SK-N-SH (cell line): ENCODE measurements around the gene PAWR. TPM values are rescaled to one million over a fixed set of nuclear protein-coding genes. Genes with fewer than 3 reads are reported as not detected.

Experiments used
- CTCF ChIA-PET: fragments of 300-600, 350-600 bp; formaldehyde crosslinking; extraction: SDS; loops from one replicate; lab custom pipeline; 2021; lab: Yijun Ruan, JAX
- POLR2A ChIA-PET: fragments of 350-600 bp; sonication (Branson Sonifier 250); formaldehyde crosslinking; extraction: SDS; loops from one replicate; lab custom pipeline; 2020; ENCODE audit warnings: antibody characterized with exemption, inconsistent platforms; lab: Yijun Ruan, JAX
- DNase-seq: peaks from one replicate; pipeline ENCODE4 v3.0.0; 2012
- H2AFZ ChIP-seq: fragments of 200-600 bp; sonication (generic); 2 replicates; pipeline ENCODE4 v1.8.1; 2016; ENCODE audit warnings: antibody characterized with exemption, mild to moderate bottlenecking, low read depth
- H3F3A ChIP-seq: fragments of 200-600 bp; sonication (generic); replicated peaks from 2 replicates; pipeline ENCODE3; 2016; ENCODE audit warnings: antibody characterized with exemption, mild to moderate bottlenecking; ENCODE audit not compliant: insufficient read depth
- H3K27ac ChIP-seq, 2 experiments: fragments of 200-500 bp in 1 of 2; fragments of 200-600 bp in 1 of 2; sonication (Bioruptor generic) in 1 of 2; sonication (generic), shearing (Covaris generic) in 1 of 2; 2 replicates each; pipeline versions ENCODE4 v1.5.1 to v1.6.1; 2014 to 2016; ENCODE audit warnings: low read depth in 2 of 2, inconsistent platforms in 1 of 2, low read length in 1 of 2, mild to moderate bottlenecking in 1 of 2, mixed read lengths in 1 of 2
- H3K27me3 ChIP-seq: fragments of 200-600 bp; sonication (generic), shearing (Covaris generic); 2 replicates; pipeline ENCODE4 v1.6.1; 2016; ENCODE audit warnings: mixed run types; ENCODE audit not compliant: insufficient read depth
- H3K36me3 ChIP-seq, 2 experiments: fragments of 200-500 bp in 1 of 2; fragments of 200-600 bp in 1 of 2; sonication (Bioruptor generic) in 1 of 2; sonication (generic) in 1 of 2; replicated peaks in 1 of 2; 2 replicates each; pipeline versions ENCODE3 to v1.5.1; 2014 to 2016; ENCODE audit warnings: low read length in 1 of 2, mild to moderate bottlenecking in 1 of 2; ENCODE audit not compliant: insufficient read depth in 2 of 2, control insufficient read depth in 1 of 2
- H3K4me1 ChIP-seq, 2 experiments: fragments of 200-500 bp in 1 of 2; fragments of 200-600 bp in 1 of 2; sonication (Bioruptor generic) in 1 of 2; sonication (generic), shearing (Covaris generic) in 1 of 2; 2 replicates each; pipeline versions ENCODE4 v1.5.1 to v1.6.1; 2014 to 2016; ENCODE audit warnings: low read depth in 1 of 2, low read length in 1 of 2, mixed run types in 1 of 2; ENCODE audit not compliant: insufficient read depth in 2 of 2, control insufficient read depth in 1 of 2
- H3K4me2 ChIP-seq: fragments of 200-600 bp; sonication (generic), shearing (Covaris generic); 2 replicates; pipeline ENCODE4 v1.6.1; 2017; ENCODE audit warnings: mixed run types
- H3K4me3 ChIP-seq, 2 experiments: fragments of 200-500 bp in 1 of 2; fragments of 200-600 bp in 1 of 2; sonication (Bioruptor generic) in 1 of 2; sonication (generic), shearing (Covaris generic) in 1 of 2; 2 replicates each; pipeline versions ENCODE4 v1.5.1 to v1.8.1; 2014 to 2016; ENCODE audit warnings: low read depth in 2 of 2, inconsistent platforms in 1 of 2, low read length in 1 of 2, mild to moderate bottlenecking in 1 of 2, mixed read lengths in 1 of 2, moderate library complexity in 1 of 2
- H3K79me2 ChIP-seq: fragments of 200-600 bp; sonication (generic); 2 replicates; pipeline ENCODE4 v1.8.1; 2017; ENCODE audit warnings: mild to moderate bottlenecking; ENCODE audit not compliant: insufficient read depth
- H3K9ac ChIP-seq: fragments of 200-600 bp; sonication (generic); 2 replicates; pipeline ENCODE4 v1.6.1; 2017; ENCODE audit warnings: mixed run types
- H3K9me2 ChIP-seq: fragments of 200-600 bp; sonication (generic); 2 replicates; pipeline ENCODE4 v1.6.1; 2017; ENCODE audit warnings: mixed run types
- H3K9me3 ChIP-seq: fragments of 200-600 bp; sonication (generic); 2 replicates; pipeline ENCODE4 v1.6.1; 2017; ENCODE audit warnings: mixed run types, mild to moderate bottlenecking, moderate library complexity
- H4K20me1 ChIP-seq: fragments of 200-600 bp; sonication (generic); 2 replicates; pipeline ENCODE4 v1.6.1; 2017; ENCODE audit warnings: mild to moderate bottlenecking, mixed run types; ENCODE audit not compliant: insufficient read depth
- ELF1 ChIP-seq: IDR thresholded peaks from 2 replicates; pipeline ENCODE4 v1.4.0; 2012
- EZH2phosphoT487 ChIP-seq: fragments of 200-600 bp; sonication (generic); IDR thresholded peaks from 2 replicates; pipeline ENCODE4 v1.6.1; 2017; ENCODE audit warnings: low read depth, mixed run types, mild to moderate bottlenecking, antibody characterized with exemption, moderate library complexity, borderline replicate concordance
- GABPA ChIP-seq: IDR thresholded peaks from 2 replicates; pipeline ENCODE4 v1.4.0; 2012; ENCODE audit warnings: low read depth, mild to moderate bottlenecking
- JUND ChIP-seq: IDR thresholded peaks from 2 replicates; pipeline ENCODE4 v1.4.0; 2012
- RAD21 ChIP-seq: IDR thresholded peaks from 2 replicates; pipeline ENCODE4 v1.6.1; 2012; ENCODE audit warnings: mild to moderate bottlenecking, low read length
- REST ChIP-seq: IDR thresholded peaks from 2 replicates; pipeline ENCODE4 v1.6.1; 2012; ENCODE audit warnings: mild to moderate bottlenecking, low read depth, low read length, moderate library complexity
- RFX5 ChIP-seq: IDR thresholded peaks from 2 replicates; pipeline ENCODE4 v1.6.1; 2012; ENCODE audit warnings: mild to moderate bottlenecking, improper control_type of control experiment, low read length
- RXRA ChIP-seq: IDR thresholded peaks from 2 replicates; pipeline ENCODE4 v1.4.0; 2012; ENCODE audit warnings: low read depth, mild to moderate bottlenecking, borderline replicate concordance
- SIN3A ChIP-seq: IDR thresholded peaks from 2 replicates; pipeline ENCODE4 v1.6.1; 2012; ENCODE audit warnings: low read depth, mild to moderate bottlenecking, low read length, moderate library complexity, borderline replicate concordance
- SMC3 ChIP-seq: IDR thresholded peaks from 2 replicates; pipeline ENCODE4 v1.6.1; 2012; ENCODE audit warnings: low read depth, low read length, improper control_type of control experiment
- TEAD4 ChIP-seq: IDR thresholded peaks from 2 replicates; pipeline ENCODE4 v1.4.0; 2012; ENCODE audit warnings: mild to moderate bottlenecking, borderline replicate concordance; ENCODE audit not compliant: insufficient read depth
- USF1 ChIP-seq: IDR thresholded peaks from 2 replicates; pipeline ENCODE4 v1.4.0; 2012; ENCODE audit warnings: low read depth, borderline replicate concordance
- USF2 ChIP-seq: fragments of 150-350 bp; IDR thresholded peaks from 2 replicates; pipeline ENCODE4 v1.6.1; 2017; ENCODE audit warnings: antibody characterized with exemption, low read length, low read depth, borderline replicate concordance
- YY1 ChIP-seq: IDR thresholded peaks from 2 replicates; pipeline ENCODE4 v1.4.0; 2012; ENCODE audit warnings: low read depth, mild to moderate bottlenecking
- WGBS: methylation state at CpG from one replicate; pipeline ENCODE4 v1.1.6; 2017; ENCODE audit warnings: low lambda C conversion rate; 5-methylcytosine and 5-hydroxymethylcytosine counted together
- polyA plus RNA-seq, 3 experiments: library from polyadenylated mRNA; depleted of rRNA; stranded (reverse); fragments of >200 nt; gene quantifications; 2 replicates each; pipeline ENCODE4 v1.2.3, GENCODE V29; 2012

Gene PAWR
- polyA plus RNA-seq, 1 of the 3 experiments (the other 2 are of a cell fraction) = 1.8 TPM

- H3K27me3 ChIP-seq = no peaks in the 10 kb centered on the region
- no peak overlapping the region for H3K4me2 ChIP-seq
- TF ChIP-seq GABPA (no peak), USF1 (no peak), EZH2phosphoT487 (no peak), REST (no peak), TEAD4 (no peak)
- TF ChIP-seq, all 33 proteins: peak for 0
- Histone ChIP-seq H4K20me1 (no peaks in the 10 kb centered on the region), H3K27ac (no peak overlapping the region), H2AFZ (no peak overlapping the region), H3K4me3 (no peak overlapping the region), H3K9me2 (no peaks in the 10 kb centered on the region), H3F3A (peaks cover 5% of the 10 kb centered on the region), H3K9ac (no peak overlapping the region), H3K36me3 (no peaks in the 10 kb centered on the region), H3K9me3 (no peaks in the 10 kb centered on the region), H3K79me2 (peaks cover 34% of the 10 kb centered on the region), H3K4me1 (no peaks in the 10 kb centered on the region)
- POLR2A ChIA-PET = no interaction called here
- DNase-seq = no peak
- CTCF ChIA-PET = no interaction called here
- 7% methylated on average over 2 of the region's 2 CpGs for WGBS
These were observed 9.7 kb downstream of the PAWR start for GRCh38 chr12:79681008-79681590.

GRCh38 chr12:79680051-79680450 is 10.7 kb downstream of the PAWR start:
- H3K4me2 ChIP-seq = no peak overlapping the region
- no peaks in the 10 kb centered on the region for H3K9me2 ChIP-seq
- no peak overlapping the region for H3K9ac ChIP-seq
- CTCF ChIA-PET = no interaction called here
- POLR2A ChIA-PET = no interaction called here
- no peak overlapping the region for H2AFZ ChIP-seq
- H3F3A ChIP-seq = peaks cover 4% of the 10 kb centered on the region
- no peaks in the 10 kb centered on the region for H4K20me1 ChIP-seq
- TF ChIP-seq REST = no peak
- no peak for TF ChIP-seq EZH2phosphoT487
- TF ChIP-seq RXRA = no peak
- no peak for TF ChIP-seq RAD21
- no peak for TF ChIP-seq USF2
- no peak for TF ChIP-seq YY1
- TF ChIP-seq JUND = no peak
- TF ChIP-seq GABPA = no peak
- no peak for TF ChIP-seq RFX5
- TF ChIP-seq ELF1 = no peak
- TF ChIP-seq SIN3A = no peak
- TF ChIP-seq TEAD4 = no peak
- no peak for TF ChIP-seq SMC3
- no peak overlapping the region for H3K27ac ChIP-seq
- H3K79me2 ChIP-seq = peaks cover 33% of the 10 kb centered on the region
- H3K9me3 ChIP-seq = no peaks in the 10 kb centered on the region
- H3K4me3 ChIP-seq = no peak overlapping the region
- H3K4me1 ChIP-seq = no peaks in the 10 kb centered on the region
- no peaks in the 10 kb centered on the region for H3K36me3 ChIP-seq
- no peak for DNase-seq
- 33% methylated on average over 4 of the region's 4 CpGs for WGBS
- H3K27me3 ChIP-seq = no peaks in the 10 kb centered on the region
